OCI-LY7 (cell line): Measurements from ENCODE around the gene MAP10. TPM values are rescaled to one million over a fixed set of nuclear protein-coding genes. Genes with fewer than 3 reads are reported as not detected.

Source experiments
- BruUV-seq: library from RNA; stranded (reverse); fragments of 400-500 nt; replicated peaks from 2 replicates; lab custom pipeline; 2021; lab: Mats Ljungman, UMichigan
- CTCF ChIA-PET: fragments of 300-600 bp; sonication (Branson Sonifier 250); formaldehyde crosslinking; loops from one replicate; lab custom pipeline; 2022; ENCODE audit warnings: antibody characterized with exemption; ENCODE audit not compliant: unreplicated experiment; lab: Charles Lee
- POLR2A ChIA-PET: fragments of 300-600 bp; sonication (Branson Sonifier 250); formaldehyde crosslinking; loops from one replicate; lab custom pipeline; 2022; ENCODE audit warnings: antibody characterized with exemption; lab: Charles Lee
- DNase-seq: peaks from one replicate; pipeline ENCODE4 v3.0.0-alpha.2; 2015; ENCODE audit warnings: low spot score
- H2AFZ ChIP-seq: fragments of 200-600 bp; sonication (generic), shearing (Covaris generic); 2 replicates; pipeline ENCODE4 v1.6.1; 2014; ENCODE audit warnings: mild to moderate bottlenecking, antibody characterized with exemption, low read length, moderate library complexity
- H3K27ac ChIP-seq: fragments of 200-600 bp; sonication (generic); 2 replicates; pipeline ENCODE4 v1.5.1; 2014; ENCODE audit warnings: mixed run types, low read depth, mild to moderate bottlenecking, moderate library complexity, low read length, inconsistent platforms; ENCODE audit not compliant: poor library complexity, severe bottlenecking
- H3K36me3 ChIP-seq: fragments of 200-600 bp; sonication (generic); 2 replicates; pipeline ENCODE4 v1.6.1; 2014; ENCODE audit warnings: mild to moderate bottlenecking, antibody characterized with exemption, low read length, moderate library complexity, mixed read lengths; ENCODE audit not compliant: insufficient read depth
- H3K4me1 ChIP-seq: fragments of 200-600 bp; sonication (generic); 2 replicates; pipeline ENCODE4 v1.5.1; 2014; ENCODE audit warnings: mild to moderate bottlenecking, low read length; ENCODE audit not compliant: insufficient read depth, poor library complexity, severe bottlenecking
- H3K4me2 ChIP-seq: fragments of 200-600 bp; sonication (generic); 2 replicates; pipeline ENCODE4 v1.6.1; 2014; ENCODE audit warnings: mild to moderate bottlenecking, low read length
- H3K4me3 ChIP-seq: fragments of 200-600 bp; sonication (generic); 2 replicates; pipeline ENCODE4 v1.5.1; 2014; ENCODE audit warnings: mild to moderate bottlenecking, low read depth, low read length; ENCODE audit not compliant: poor library complexity, severe bottlenecking
- H3K79me2 ChIP-seq: fragments of 200-600 bp; sonication (generic); 2 replicates; pipeline ENCODE4 v1.6.1; 2016; ENCODE audit warnings: low read depth, mild to moderate bottlenecking, low read length, moderate library complexity, mixed read lengths; ENCODE audit not compliant: insufficient read depth
- H3K9me2 ChIP-seq: fragments of 200-600 bp; sonication (generic); 2 replicates; pipeline ENCODE4 v1.6.1; 2016; ENCODE audit warnings: mild to moderate bottlenecking, low read length, mixed read lengths; ENCODE audit not compliant: insufficient read depth
- H3K9me3 ChIP-seq: fragments of 200-600 bp; sonication (generic); 2 replicates; pipeline ENCODE4 v1.6.1; 2014; ENCODE audit warnings: mild to moderate bottlenecking, mixed run types, low read length, mixed read lengths
- H4K20me1 ChIP-seq: fragments of 200-600 bp; sonication (generic); 2 replicates; pipeline ENCODE4 v1.6.1; 2014; ENCODE audit warnings: mild to moderate bottlenecking, antibody characterized with exemption, low read length, moderate library complexity, mixed read lengths; ENCODE audit not compliant: insufficient read depth
- EZH2phosphoT487 ChIP-seq: fragments of 200-600 bp; sonication (generic); IDR thresholded peaks from 2 replicates; pipeline ENCODE4 v1.6.1; 2018; ENCODE audit warnings: low read depth, borderline replicate concordance, mild to moderate bottlenecking, mixed run types, antibody characterized with exemption, low read length, moderate library complexity, mixed read lengths
- intact Hi-C: fragments of 100-400 bp; cut with micrococcal nuclease; formaldehyde crosslinking; loops from one replicate; pipeline ENCODE4 v1.10.0; 2022; ENCODE audit not compliant: unreplicated experiment
- total RNA-seq, 2 experiments: library from RNA; depleted of rRNA in 1 of 2; stranded (reverse); fragments of >200 nt in 1 of 2; shearing (Covaris generic) in 1 of 2; gene quantifications; 2 replicates each; pipeline ENCODE4 v1.2.3, GENCODE V29; 2014 to 2022
- TF ChIP-seq, protein P1 (sequence below): fragments of 200-600 bp; sonication (generic); conservative IDR thresholded peaks from 2 replicates; pipeline ENCODE4 v1.5.1; 2014; ENCODE audit warnings: mild to moderate bottlenecking, antibody characterized with exemption, low read length, moderate library complexity, mixed read lengths

The MAP10 gene
- total RNA-seq, 2 experiments from 2014 or later = 1.6 to 4.9 TPM

GRCh38 chr1:232812560-232812959, 7.3 kb downstream of the MAP10 start:
- Histone ChIP-seq H3K79me2 (no peaks in the 10 kb centered on the region), H3K36me3 (no peaks in the 10 kb centered on the region), H3K27ac (no peak overlapping the region), H3K9me2 (no peaks in the 10 kb centered on the region), H3K9me3 (no peaks in the 10 kb centered on the region), H2AFZ (no peak overlapping the region), H4K20me1 (no peaks in the 10 kb centered on the region), H3K4me3 (no peak overlapping the region), H3K4me1 (no peaks in the 10 kb centered on the region), H3K4me2 (no peak overlapping the region)
- ChIA-PET POLR2A (interaction anchor here (0.5 to 0.6 kb wide), 2 partner anchors 80 to 296 kb away, joined by 3 read pairs; no protein-coding TSS in a partner anchor), CTCF (no interaction called here)
- DNase-seq = no peak
- BruUV-seq = no TSS peak
- intact Hi-C loops = no loop called here
- TF ChIP-seq, protein P1, sequence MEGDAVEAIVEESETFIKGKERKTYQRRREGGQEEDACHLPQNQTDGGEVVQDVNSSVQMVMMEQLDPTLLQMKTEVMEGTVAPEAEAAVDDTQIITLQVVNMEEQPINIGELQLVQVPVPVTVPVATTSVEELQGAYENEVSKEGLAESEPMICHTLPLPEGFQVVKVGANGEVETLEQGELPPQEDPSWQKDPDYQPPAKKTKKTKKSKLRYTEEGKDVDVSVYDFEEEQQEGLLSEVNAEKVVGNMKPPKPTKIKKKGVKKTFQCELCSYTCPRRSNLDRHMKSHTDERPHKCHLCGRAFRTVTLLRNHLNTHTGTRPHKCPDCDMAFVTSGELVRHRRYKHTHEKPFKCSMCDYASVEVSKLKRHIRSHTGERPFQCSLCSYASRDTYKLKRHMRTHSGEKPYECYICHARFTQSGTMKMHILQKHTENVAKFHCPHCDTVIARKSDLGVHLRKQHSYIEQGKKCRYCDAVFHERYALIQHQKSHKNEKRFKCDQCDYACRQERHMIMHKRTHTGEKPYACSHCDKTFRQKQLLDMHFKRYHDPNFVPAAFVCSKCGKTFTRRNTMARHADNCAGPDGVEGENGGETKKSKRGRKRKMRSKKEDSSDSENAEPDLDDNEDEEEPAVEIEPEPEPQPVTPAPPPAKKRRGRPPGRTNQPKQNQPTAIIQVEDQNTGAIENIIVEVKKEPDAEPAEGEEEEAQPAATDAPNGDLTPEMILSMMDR = no peak
- no peak for TF ChIP-seq EZH2phosphoT487

- H3K36me3 ChIP-seq = no peaks in the 10 kb centered on the region
- no peaks in the 10 kb centered on the region for H3K9me3 ChIP-seq
- H3K4me3 ChIP-seq = no peak overlapping the region
- TF ChIP-seq, protein P1 = no peak
- no peak for TF ChIP-seq EZH2phosphoT487
- ChIA-PET POLR2A (no interaction called here), CTCF (no interaction called here)
- BruUV-seq = no TSS peak
- H3K79me2 ChIP-seq = no peaks in the 10 kb centered on the region
- no peak overlapping the region for H3K4me2 ChIP-seq
- H3K9me2 ChIP-seq = no peaks in the 10 kb centered on the region
- no peak overlapping the region for H3K27ac ChIP-seq
- DNase-seq = no peak
- no peaks in the 10 kb centered on the region for H4K20me1 ChIP-seq
- H3K4me1 ChIP-seq = no peaks in the 10 kb centered on the region
- H2AFZ ChIP-seq = no peak overlapping the region
- intact Hi-C loops = no loop called here
Measured at GRCh38 chr1:232813097-232813496, 7.9 kb downstream of the MAP10 start.

- Histone ChIP-seq H3K36me3 (no peaks in the 10 kb centered on the region), H3K4me1 (no peaks in the 10 kb centered on the region), H2AFZ (no peak overlapping the region), H4K20me1 (no peaks in the 10 kb centered on the region), H3K9me3 (no peaks in the 10 kb centered on the region), H3K27ac (no peak overlapping the region), H3K4me3 (no peak overlapping the region), H3K4me2 (no peak overlapping the region), H3K79me2 (no peaks in the 10 kb centered on the region), H3K9me2 (no peaks in the 10 kb centered on the region)
- DNase-seq = no peak
- TF ChIP-seq, protein P1 = no peak
- TF ChIP-seq EZH2phosphoT487 = no peak
- no TSS peak for BruUV-seq
- ChIA-PET CTCF (no interaction called here), POLR2A (interaction anchor here (0.5 kb wide), 1 partner anchor 411 kb away, joined by 3 read pairs; no protein-coding TSS in a partner anchor)
- intact Hi-C loops = no loop called here
Measured at GRCh38 chr1:232813760-232814159, 8.5 kb downstream of the MAP10 start.
